Right lobe of liver (tissue), 4 donors: Measurements from ENCODE around the gene EXOSC7.

Experiments
- POLR2A ChIP-seq: fragments of 450-650 bp; IDR thresholded peaks from one replicate; pipeline ENCODE4 v1.6.1; 2017; ENCODE audit warnings: antibody characterized with exemption, mild to moderate bottlenecking
- TF ChIP-seq, protein P1 (sequence below), 4 donors: fragments of 200-600 bp in 3 of 4; fragments of 450-650 bp in 1 of 4; IDR thresholded peaks; one replicate each; pipeline versions ENCODE4 v1.5.1 to v1.8.0; 2016 to 2022; ENCODE audit warnings: antibody characterized with exemption in 4 of 4, mild to moderate bottlenecking in 2 of 4
- donor health status: DM: no; HTN: no; CAD: no.
- donor health status: DM: no; HTN: no; CAD: no.
- donor health status: DM: no; HTN: yes; CAD: no.

DNA sequence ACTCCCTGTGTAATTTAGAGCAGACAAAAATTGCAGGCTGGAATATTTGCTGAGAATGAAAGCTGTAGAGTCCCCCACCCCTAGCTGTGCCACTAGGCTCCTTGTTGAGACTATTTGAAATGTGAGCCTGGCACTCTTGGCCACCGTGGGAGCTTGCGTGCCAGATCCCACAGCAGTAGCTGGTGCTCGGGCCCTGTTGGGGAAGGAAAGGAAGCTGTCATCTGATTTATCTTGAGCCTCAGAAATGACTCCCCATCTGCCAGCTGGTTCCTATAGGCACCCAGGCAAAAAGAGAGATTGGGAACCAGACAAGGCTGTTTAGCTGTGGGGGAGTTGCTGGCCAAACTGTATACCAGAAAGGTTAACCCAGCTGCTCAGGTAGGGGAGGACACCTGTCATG is 26.7 kb downstream of the EXOSC7 start:
- TF ChIP-seq, protein P1, sequence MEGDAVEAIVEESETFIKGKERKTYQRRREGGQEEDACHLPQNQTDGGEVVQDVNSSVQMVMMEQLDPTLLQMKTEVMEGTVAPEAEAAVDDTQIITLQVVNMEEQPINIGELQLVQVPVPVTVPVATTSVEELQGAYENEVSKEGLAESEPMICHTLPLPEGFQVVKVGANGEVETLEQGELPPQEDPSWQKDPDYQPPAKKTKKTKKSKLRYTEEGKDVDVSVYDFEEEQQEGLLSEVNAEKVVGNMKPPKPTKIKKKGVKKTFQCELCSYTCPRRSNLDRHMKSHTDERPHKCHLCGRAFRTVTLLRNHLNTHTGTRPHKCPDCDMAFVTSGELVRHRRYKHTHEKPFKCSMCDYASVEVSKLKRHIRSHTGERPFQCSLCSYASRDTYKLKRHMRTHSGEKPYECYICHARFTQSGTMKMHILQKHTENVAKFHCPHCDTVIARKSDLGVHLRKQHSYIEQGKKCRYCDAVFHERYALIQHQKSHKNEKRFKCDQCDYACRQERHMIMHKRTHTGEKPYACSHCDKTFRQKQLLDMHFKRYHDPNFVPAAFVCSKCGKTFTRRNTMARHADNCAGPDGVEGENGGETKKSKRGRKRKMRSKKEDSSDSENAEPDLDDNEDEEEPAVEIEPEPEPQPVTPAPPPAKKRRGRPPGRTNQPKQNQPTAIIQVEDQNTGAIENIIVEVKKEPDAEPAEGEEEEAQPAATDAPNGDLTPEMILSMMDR (IDR thresholded peaks at IDR 0.05): no peak
- no peak for TF ChIP-seq POLR2A
